ENCODE measurements around the gene ATXN10. TPM values are rescaled to one million over a fixed set of nuclear protein-coding genes. Genes with fewer than 3 reads are reported as not detected.
"Not testable (repeated sequence)": the region's sequence is repeated elsewhere in the genome, so short reads cannot be mapped to it uniquely, and the experiment has no call there.

ATXN10 gene
- total RNA-seq, 3 donors from 2014 or later = 59.9 to 136 (median 66.8) TPM

GRCh38 chr22:45678961-45679912 lies 7.6 kb downstream of the ATXN10 start:
- TF ChIP-seq CTCF (IDR thresholded peaks at IDR 0.05) = no peak
- Histone ChIP-seq H3K4me1 (ENCODE audit: low read depth) (no peaks in the 10 kb centered on the region), H3K9me3 (no peaks in the 10 kb centered on the region), H3K36me3 (ENCODE audit: low read depth) (no peaks in the 10 kb centered on the region), H3K4me3 (no peak overlapping the region)
- DNase-seq = no peak
- no peak for ATAC-seq
- intact Hi-C loops (cut with DNase I, micrococcal nuclease) = no loop called here

GRCh38 chr22:45680932-45681700 lies 9.5 kb downstream of the ATXN10 start:
- Histone ChIP-seq H3K4me1 (ENCODE audit: low read depth) (no peaks in the 10 kb centered on the region), H3K9me3 (no peaks in the 10 kb centered on the region), H3K4me3 (no peak overlapping the region), H3K36me3 (ENCODE audit: low read depth) (no peaks in the 10 kb centered on the region)
- DNase-seq (no peak), ATAC-seq (no peak)
- intact Hi-C loops (cut with DNase I, micrococcal nuclease) = no loop called here
- TF ChIP-seq CTCF (IDR thresholded peaks at IDR 0.05) = no peak

- ATAC-seq (no peak), DNase-seq (no peak)
- Histone ChIP-seq H3K4me3 (no peak overlapping the region), H3K36me3 (ENCODE audit: low read depth) (no peaks in the 10 kb centered on the region), H3K9me3 (no peaks in the 10 kb centered on the region), H3K4me1 (ENCODE audit: low read depth) (no peaks in the 10 kb centered on the region)
- intact Hi-C loops (cut with DNase I, micrococcal nuclease) = no loop called here
- TF ChIP-seq CTCF (IDR thresholded peaks at IDR 0.05) = no peak
These were observed 10.4 kb downstream of the ATXN10 start for GRCh38 chr22:45682064-45682463.

- intact Hi-C loops (cut with DNase I, micrococcal nuclease); H3K36me3 ChIP-seq (ENCODE audit: low read depth); H3K4me1 ChIP-seq (ENCODE audit: low read depth); H3K9me3 ChIP-seq; H3K4me3 ChIP-seq; DNase-seq; ATAC-seq: not testable (repeated sequence)
These were observed 11.1 kb downstream of the ATXN10 start for GRCh38 chr22:45682773-45683172.

- Histone ChIP-seq H3K9me3 (no peaks in the 10 kb centered on the region), H3K4me1 (ENCODE audit: low read depth) (peaks cover under 1% of the 10 kb centered on the region), H3K4me3 (no peak overlapping the region), H3K36me3 (ENCODE audit: low read depth) (no peaks in the 10 kb centered on the region)
- no peak for DNase-seq
- TF ChIP-seq CTCF (IDR thresholded peaks at IDR 0.05) = no peak
- peak; percentile 36 for ATAC-seq
- intact Hi-C loops (cut with DNase I, micrococcal nuclease) = no loop called here
These were observed 11.6 kb downstream of the ATXN10 start for GRCh38 chr22:45683248-45683647.

- Histone ChIP-seq H3K36me3 (ENCODE audit: low read depth) (no peaks in the 10 kb centered on the region), H3K4me3 (no peak overlapping the region), H3K9me3 (no peaks in the 10 kb centered on the region), H3K4me1 (ENCODE audit: low read depth) (peaks cover 5% of the 10 kb centered on the region)
- TF ChIP-seq CTCF (IDR thresholded peaks at IDR 0.05) = no peak
- no peak for DNase-seq
- ATAC-seq = no peak
- intact Hi-C loops (cut with DNase I, micrococcal nuclease) = no loop called here
These were observed 12.0 kb downstream of the ATXN10 start for GRCh38 chr22:45683680-45684079.
